CD4-positive, CD25-positive, alpha-beta regulatory T cell (primary cell): Measurements from ENCODE around the gene FDPS. TPM values are rescaled to one million over a fixed set of nuclear protein-coding genes. Genes with fewer than 3 reads are reported as not detected.
A peak's percentile ranks its signal among the peaks of the same experiment; 100 is the strongest.

Experiments
- ATAC-seq, 2 donors: fragments of 150-1000 bp; cut with Tn5 transposase; one replicate each; pipeline ENCODE4 v1.10.0; 2021; ENCODE audit warnings: low read depth in 2 of 2, moderate number of reproducible peaks in 2 of 2, moderate library complexity in 1 of 2
- DNase-seq, 3 donors: peaks; one replicate each; pipeline versions ENCODE4 v3.0.0 to v3.0.0-alpha.2; 2012 to 2022; ENCODE audit warnings: mixed read lengths in 1 of 3
- H3K27ac ChIP-seq: one replicate; pipeline ENCODE4 v1.7.0; 2013; ENCODE audit warnings: mild to moderate bottlenecking, low read length; ENCODE audit not compliant: insufficient read depth, poor library complexity, severe bottlenecking
- H3K27me3 ChIP-seq: one replicate; pipeline ENCODE4 v1.7.0; 2013; ENCODE audit warnings: low read length; ENCODE audit not compliant: control insufficient read depth, insufficient read depth
- H3K36me3 ChIP-seq: one replicate; pipeline ENCODE4 v1.7.0; 2013; ENCODE audit warnings: mild to moderate bottlenecking, low read length, moderate library complexity; ENCODE audit not compliant: control insufficient read depth, insufficient read depth
- H3K4me1 ChIP-seq: 2 replicates; pipeline ENCODE4 v1.7.0; 2013; ENCODE audit warnings: mild to moderate bottlenecking, low read length; ENCODE audit not compliant: insufficient read depth, control insufficient read depth, poor library complexity, severe bottlenecking
- H3K4me3 ChIP-seq: one replicate; pipeline ENCODE4 v1.7.0; 2013; ENCODE audit warnings: low read depth, mild to moderate bottlenecking, low read length, moderate library complexity
- H3K9me3 ChIP-seq, 2 experiments: 1 replicate in 1 of 2; 2 replicates in 1 of 2; pipeline ENCODE4 v1.7.0; 2013; ENCODE audit warnings: low read length in 2 of 2, mild to moderate bottlenecking in 1 of 2, moderate library complexity in 1 of 2; ENCODE audit not compliant: control insufficient read depth in 2 of 2
- H3K27ac Mint-ChIP-seq, 3 donors: one replicate each; pipeline ENCODE4 v1.8.0; 2020 to 2022; ENCODE audit warnings: mild to moderate bottlenecking in 3 of 3, mixed read lengths in 3 of 3, moderate library complexity in 2 of 3
- H3K27me3 Mint-ChIP-seq: one replicate; pipeline ENCODE4 v1.8.0; 2022; ENCODE audit warnings: mild to moderate bottlenecking, mixed read lengths
- H3K36me3 Mint-ChIP-seq: one replicate; pipeline ENCODE4 v1.8.0; 2020; ENCODE audit warnings: mixed read lengths
- H3K4me1 Mint-ChIP-seq, 4 donors: one replicate each; pipeline ENCODE4 v1.8.0; 2020 to 2022; ENCODE audit warnings: mixed read lengths in 4 of 4, mild to moderate bottlenecking in 1 of 4
- H3K4me3 Mint-ChIP-seq, 4 donors: one replicate each; pipeline ENCODE4 v1.8.0; 2020 to 2022; ENCODE audit warnings: mild to moderate bottlenecking in 4 of 4, mixed read lengths in 4 of 4, moderate library complexity in 3 of 4
- H3K9me3 Mint-ChIP-seq, 7 donors: one replicate each; pipeline ENCODE4 v1.8.0; 2020 to 2022; ENCODE audit warnings: mixed read lengths in 7 of 7, mild to moderate bottlenecking in 3 of 7, moderate library complexity in 2 of 7
- polyA plus RNA-seq, 4 donors: library from polyadenylated mRNA; unstranded; fragments of 300-500 nt; fragmentation: Illumina TruSeq; gene quantifications; one replicate each; pipeline ENCODE4 v1.2.3, GENCODE V29; 2021
- total RNA-seq: library from RNA; stranded (reverse); gene quantifications from one replicate; pipeline ENCODE4 v1.2.3, GENCODE V29; 2022

FDPS gene
- total and polyA plus RNA-seq, 5 donors from 2014 or later, result 67.9 to 159 (median 119) TPM

GRCh38 chr1:155342842-155343241 is 34.2 kb downstream of the FDPS start:
- H3K9me3 ChIP-seq, result no peaks in the 10 kb centered on the region
- DNase-seq (no peak), ATAC-seq (no peak)
- H3K27me3 ChIP-seq, result no peaks in the 10 kb centered on the region
- no peaks in the 10 kb centered on the region for H3K4me1 ChIP-seq
- no peak overlapping the region for H3K27ac ChIP-seq
- H3K4me3 ChIP-seq, result no peak overlapping the region
- Mint-ChIP-seq H3K4me3 (no peak overlapping the region), H3K27me3 (no peaks in the 10 kb centered on the region), H3K36me3 (peaks cover 60% of the 10 kb centered on the region), H3K9me3 (no peaks in the 10 kb centered on the region), H3K4me1 (no peaks in the 10 kb centered on the region), H3K27ac (peak overlapping the region in 1 of 3 donors; percentile 19)
- peaks cover 88% of the 10 kb centered on the region for H3K36me3 ChIP-seq

- H3K27ac ChIP-seq, result no peak overlapping the region
- H3K27me3 Mint-ChIP-seq, result no peaks in the 10 kb centered on the region
- H3K27ac Mint-ChIP-seq, result peak overlapping the region in 1 of 3 donors; percentile 83
- H3K36me3 Mint-ChIP-seq, result peaks cover 50% of the 10 kb centered on the region
- no peaks in the 10 kb centered on the region for H3K9me3 ChIP-seq
- peaks cover 0 to 5% (median 1%) of the 10 kb centered on the region in 4 donors for H3K4me1 Mint-ChIP-seq
- H3K27me3 ChIP-seq, result no peaks in the 10 kb centered on the region
- no peaks in the 10 kb centered on the region for H3K9me3 Mint-ChIP-seq
- no peaks in the 10 kb centered on the region for H3K4me1 ChIP-seq
- ATAC-seq, result no peak
- H3K4me3 Mint-ChIP-seq, result no peak overlapping the region
- DNase-seq, result no peak
- H3K36me3 ChIP-seq, result peaks cover 81% of the 10 kb centered on the region
- H3K4me3 ChIP-seq, result no peak overlapping the region
Observed at GRCh38 chr1:155352631-155353030, 44.0 kb downstream of the FDPS start.

- Histone ChIP-seq H3K4me3 (no peak overlapping the region), H3K9me3 (no peaks in the 10 kb centered on the region), H3K4me1 (no peaks in the 10 kb centered on the region), H3K27me3 (no peaks in the 10 kb centered on the region), H3K36me3 (peaks cover 51% of the 10 kb centered on the region), H3K27ac (no peak overlapping the region)
- Mint-ChIP-seq H3K27ac (no peak overlapping the region), H3K4me1 (no peaks in the 10 kb centered on the region), H3K27me3 (no peaks in the 10 kb centered on the region), H3K36me3 (peaks cover 18% of the 10 kb centered on the region), H3K9me3 (no peaks in the 10 kb centered on the region), H3K4me3 (no peak overlapping the region)
- ATAC-seq (no peak), DNase-seq (no peak)
Observed at GRCh38 chr1:155360051-155360450, 51.4 kb downstream of the FDPS start.

Other genes starting within 250 kb of the FDPS start
- gene EFNA4, start 245.1 kb upstream of the FDPS start, total RNA-seq, result 6.1 TPM
- gene EFNA4, start 245.1 kb upstream of the FDPS start, polyA plus RNA-seq, result 1 to 10 TPM; 2.5 to 5.9 (median 4.2) TPM
- gene EFNA3, start 230.0 kb upstream of the FDPS start, total RNA-seq, result 0.52 TPM
- 1 to 10 TPM in 1 of 4 donors, under 1 TPM in 3; 0.42 to 1.2 (median 0.69) TPM for gene EFNA3, start 230.0 kb upstream of the FDPS start, polyA plus RNA-seq
- gene EFNA1, start 181.0 kb upstream of the FDPS start, total RNA-seq, result 0.30 TPM
- gene EFNA1, start 181.0 kb upstream of the FDPS start, polyA plus RNA-seq, result 1 to 10 TPM; 1.4 to 6.8 (median 3.3) TPM
- 24.1 TPM for gene SLC50A1, start 173.0 kb upstream of the FDPS start, total RNA-seq
- 10 to 100 TPM; 45.1 to 59.3 (median 46.0) TPM for gene SLC50A1, start 173.0 kb upstream of the FDPS start, polyA plus RNA-seq
- gene DPM3, start 168.3 kb upstream of the FDPS start, total RNA-seq, result 28.1 TPM
- 100 to 1,000 TPM in 3 of 4 donors, 10 to 100 TPM in 1; 98.3 to 116 (median 101) TPM for gene DPM3, start 168.3 kb upstream of the FDPS start, polyA plus RNA-seq
- gene KRTCAP2, start 135.6 kb upstream of the FDPS start, total RNA-seq, result 122 TPM
- 100 to 1,000 TPM; 468 to 537 (median 507) TPM for gene KRTCAP2, start 135.6 kb upstream of the FDPS start, polyA plus RNA-seq
- 6.1 TPM for gene TRIM46, start 135.0 kb upstream of the FDPS start, total RNA-seq
- gene TRIM46, start 135.0 kb upstream of the FDPS start, polyA plus RNA-seq, result 1 to 10 TPM in 2 of 4 donors, under 1 TPM in 2; 0.44 to 1.6 (median 0.78) TPM
- 18.4 TPM for gene THBS3, start 101.0 kb upstream of the FDPS start, total RNA-seq
- 1 to 10 TPM; 2.7 to 4.1 (median 3.7) TPM for gene THBS3, start 101.0 kb upstream of the FDPS start, polyA plus RNA-seq
- gene MTX1, start 100.2 kb upstream of the FDPS start, total RNA-seq, result 18.4 TPM
- gene MTX1, start 100.2 kb upstream of the FDPS start, polyA plus RNA-seq, result 10 to 100 TPM; 44.3 to 52.2 (median 49.0) TPM
- gene ENTREP3, start 53.4 kb upstream of the FDPS start, total RNA-seq, result 7.8 TPM
- gene ENTREP3, start 53.4 kb upstream of the FDPS start, polyA plus RNA-seq, result under 1 TPM; 0.57 to 0.97 (median 0.72) TPM
- gene SCAMP3, start 46.5 kb upstream of the FDPS start, total RNA-seq, result 57.3 TPM
- 100 to 1,000 TPM; 110 to 150 (median 141) TPM for gene SCAMP3, start 46.5 kb upstream of the FDPS start, polyA plus RNA-seq
- gene CLK2, start 35.4 kb upstream of the FDPS start, total RNA-seq, result 76.6 TPM
- gene CLK2, start 35.4 kb upstream of the FDPS start, polyA plus RNA-seq, result 10 to 100 TPM; 11.4 to 17.4 (median 15.5) TPM
- 1.5 TPM for gene HCN3, start 31.4 kb upstream of the FDPS start, total RNA-seq
- gene HCN3, start 31.4 kb upstream of the FDPS start, polyA plus RNA-seq, result under 1 TPM in 3 of 4 donors, not detected in 1; 0.07 to 0.15 (median 0.11) TPM
- not detected for gene PKLR, start 7.4 kb upstream of the FDPS start, total RNA-seq
- gene PKLR, start 7.4 kb upstream of the FDPS start, polyA plus RNA-seq, result not detected
- 12.4 TPM for gene RUSC1, start 12.0 kb downstream of the FDPS start, total RNA-seq
- gene RUSC1, start 12.0 kb downstream of the FDPS start, polyA plus RNA-seq, result 10 to 100 TPM in 1 of 4 donors, 1 to 10 TPM in 3; 7.1 to 10.0 (median 8.8) TPM